ENCODE measurements around the gene TNK2. TPM values are rescaled to one million over a fixed set of nuclear protein-coding genes. Genes with fewer than 3 reads are reported as not detected.

Gene TNK2
- total RNA-seq, 1 donor from 2014 or later: 10.1 TPM

DNA sequence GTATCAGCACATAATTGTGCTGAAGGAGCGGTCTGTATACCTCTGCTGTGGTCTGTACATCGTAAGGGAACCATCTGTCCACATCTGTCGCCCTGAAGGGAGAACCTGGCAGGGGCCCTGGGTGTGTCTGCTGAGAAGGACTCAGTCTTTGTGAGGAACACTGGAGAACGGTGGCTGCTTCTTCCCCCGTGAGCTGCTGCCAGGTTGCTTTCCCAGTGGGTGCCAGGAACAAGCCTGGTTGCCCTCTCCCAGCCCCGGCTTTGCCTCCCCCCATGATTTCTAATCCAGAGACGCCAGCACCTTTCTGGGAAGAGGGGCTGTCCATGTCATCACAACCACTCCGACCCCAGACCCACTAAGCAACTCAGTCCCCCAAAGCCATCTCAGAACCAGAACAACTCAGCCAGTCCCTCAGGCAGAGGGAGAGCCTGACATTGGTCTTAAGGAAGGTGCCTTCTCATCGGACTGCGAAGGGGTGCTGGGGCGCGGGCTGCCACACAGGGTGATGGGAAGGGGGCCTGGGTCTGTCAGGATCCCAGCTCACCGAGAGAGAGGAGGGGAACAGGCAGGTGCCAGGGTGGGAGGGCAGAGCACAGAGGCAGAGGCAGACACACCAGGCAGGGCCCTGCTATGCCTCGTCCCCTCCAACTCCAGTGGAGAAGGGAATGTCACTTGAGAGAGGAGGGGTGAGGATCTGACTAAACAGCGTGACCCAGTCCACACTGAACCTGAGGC lies 8.5 kb downstream of the TNK2 start:
- DNase-seq: no peak

DNA sequence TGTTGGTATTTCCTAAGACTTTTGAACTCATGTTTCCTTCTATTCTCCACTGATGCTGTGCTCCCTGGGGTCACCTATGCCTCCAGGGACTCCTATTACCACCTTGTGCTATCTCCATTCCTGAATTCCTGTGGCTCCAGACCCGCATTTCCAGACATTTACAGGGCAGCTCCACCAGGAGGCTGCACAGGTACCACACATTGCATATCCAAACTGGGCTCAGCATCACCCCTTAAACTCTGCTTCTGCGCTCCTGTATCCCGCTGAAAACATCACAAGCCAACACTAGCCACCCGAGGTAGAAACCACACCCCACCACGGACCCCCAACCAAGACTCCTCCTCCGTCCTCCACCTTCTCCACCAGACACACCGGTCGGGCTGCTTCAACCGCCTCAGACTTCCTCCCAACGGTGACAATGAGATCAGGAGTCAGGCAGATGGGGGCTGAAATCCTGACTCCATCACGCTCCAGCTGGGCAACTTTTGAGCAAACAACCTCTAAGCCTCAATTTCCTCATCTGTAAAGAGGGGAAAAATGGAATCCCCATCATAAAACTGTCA lies 10.4 kb downstream of the TNK2 start:
- DNase-seq: no peak

DNA sequence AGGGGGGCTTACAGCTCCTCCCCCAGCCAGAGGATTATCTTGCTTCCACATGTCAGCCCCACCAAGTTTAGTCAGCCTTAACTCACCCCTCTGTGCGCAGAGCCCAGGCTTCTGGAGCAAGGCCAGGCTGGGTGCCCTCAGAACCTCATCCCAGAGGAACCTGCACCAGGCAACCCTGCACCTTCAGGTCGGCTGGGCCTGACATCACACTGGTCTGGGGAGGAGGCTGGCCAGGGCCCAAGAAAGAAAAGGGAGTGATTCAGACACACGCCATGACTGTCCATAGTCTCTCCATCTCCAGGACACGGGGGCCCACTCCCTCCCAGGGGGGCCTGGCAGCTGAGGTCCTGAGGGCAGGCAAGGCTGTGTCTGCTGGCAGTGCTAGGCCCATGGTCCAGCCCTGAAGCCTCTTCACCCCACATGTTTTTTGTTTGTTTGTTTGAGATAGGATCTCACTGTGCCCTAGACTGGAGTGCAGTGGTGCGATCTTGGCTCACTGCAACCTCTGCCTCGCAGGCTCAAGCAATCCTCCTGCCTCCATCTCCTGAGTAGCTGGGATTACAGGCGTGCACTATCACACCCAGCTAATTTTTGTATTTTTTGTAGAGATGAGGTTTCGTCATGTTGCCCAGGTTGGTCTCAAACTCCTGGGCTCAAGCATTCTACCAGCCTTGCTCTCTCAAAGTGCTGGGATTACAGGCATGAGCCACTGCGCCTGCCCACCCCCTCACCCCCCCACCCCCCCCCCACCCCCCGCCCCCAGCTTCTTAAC lies 11.1 kb downstream of the TNK2 start:
- DNase-seq: no peak

DNA sequence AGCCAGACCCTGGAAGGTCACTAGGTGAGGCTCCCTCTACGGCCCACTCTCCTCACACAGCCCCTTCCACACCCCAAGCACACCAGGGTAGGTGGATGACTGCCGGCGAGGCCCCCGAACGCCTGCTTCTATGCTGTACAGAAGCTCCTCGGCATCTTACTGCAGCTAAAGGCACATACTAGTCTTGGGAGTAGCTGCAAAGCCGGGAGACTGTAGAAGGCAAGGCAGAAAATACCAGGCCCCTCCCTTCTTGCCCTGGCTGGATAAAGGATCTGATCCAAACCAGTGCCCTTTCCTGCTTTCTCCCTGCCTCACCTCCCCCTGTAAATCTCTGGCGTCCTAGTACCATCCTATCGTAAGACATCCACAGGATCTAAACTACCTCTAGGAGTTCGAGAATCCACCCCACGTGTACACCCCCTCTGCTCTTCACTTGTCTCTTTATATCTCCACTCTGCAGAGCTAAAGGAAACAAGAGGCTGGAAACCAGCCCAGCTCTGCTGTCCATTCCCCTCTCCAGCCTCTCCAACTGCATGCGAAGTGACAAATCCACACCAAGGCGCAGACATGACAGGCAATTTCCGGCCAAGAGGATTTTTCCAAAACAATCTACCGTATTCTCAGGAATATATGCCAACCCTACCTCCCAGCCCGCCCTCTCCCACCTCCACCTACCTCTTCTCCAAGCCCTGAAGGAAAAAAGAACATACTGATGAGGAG lies 11.8 kb downstream of the TNK2 start:
- peak; percentile 68 for DNase-seq

DNA sequence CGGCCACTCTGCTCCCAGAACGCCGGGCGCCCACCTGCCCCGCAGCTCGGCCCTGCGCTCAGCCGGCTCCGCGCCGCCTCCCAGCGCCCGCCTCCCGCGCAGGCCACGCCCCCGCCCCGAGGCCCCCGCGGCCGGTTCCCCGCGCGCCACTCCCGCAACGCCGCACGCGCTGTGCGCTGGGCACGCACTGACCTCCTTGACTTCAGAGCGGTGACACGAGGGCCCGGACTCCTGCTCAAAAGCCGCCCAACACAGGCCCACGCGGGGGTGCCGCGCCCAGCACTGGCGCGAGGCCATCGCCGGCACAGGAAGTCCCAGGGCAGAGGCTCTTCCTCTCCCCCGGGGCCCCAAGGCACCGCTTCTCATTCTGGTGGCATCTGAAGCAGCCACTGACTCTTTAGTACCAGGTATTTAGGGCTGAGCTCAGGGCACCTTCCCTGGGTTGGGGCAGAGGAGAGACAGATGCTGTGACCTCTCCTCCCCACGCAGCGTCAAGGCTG lies 12.4 kb downstream of the TNK2 start:
- DNase-seq: peak; percentile 45

DNA sequence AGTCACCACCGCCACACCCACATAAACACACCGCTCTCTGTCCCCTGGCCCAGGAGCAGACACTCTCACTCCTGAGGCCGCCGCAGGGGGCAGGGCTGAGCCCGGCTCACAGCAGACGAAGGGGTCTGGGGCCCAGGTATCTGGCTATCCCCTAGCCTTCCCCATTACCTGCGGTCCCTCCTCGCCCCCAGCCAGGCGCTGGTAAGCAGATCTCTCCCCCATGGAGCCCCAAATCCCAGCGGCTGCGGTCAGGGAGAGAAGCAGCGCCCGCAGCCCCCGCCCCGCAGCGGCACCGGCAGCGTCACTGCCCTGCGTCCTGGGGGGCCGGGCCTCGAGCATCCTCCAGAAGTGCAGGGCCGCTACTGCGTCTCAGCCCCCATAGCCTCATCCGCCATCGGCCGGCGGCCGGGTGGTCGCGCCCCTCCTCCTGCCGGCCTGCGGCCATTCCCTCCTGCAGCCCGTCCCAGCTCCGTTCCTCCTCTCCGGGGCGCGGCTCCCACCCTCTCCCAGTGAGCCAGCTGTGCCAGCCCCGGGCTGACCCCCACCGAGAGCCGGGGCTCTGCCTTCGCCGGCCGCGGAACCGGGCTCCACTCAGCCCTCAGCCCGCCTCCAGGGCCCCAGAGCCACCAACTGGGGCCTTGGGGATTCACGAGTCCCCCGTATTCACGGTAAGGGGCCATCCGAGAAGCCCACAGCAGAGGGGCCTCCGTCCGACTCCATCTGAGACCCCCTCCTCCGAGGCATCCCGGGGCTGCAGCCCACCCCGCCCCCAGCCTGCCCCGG lies 13.1 kb downstream of the TNK2 start:
- DNase-seq: peak; percentile 34

DNA sequence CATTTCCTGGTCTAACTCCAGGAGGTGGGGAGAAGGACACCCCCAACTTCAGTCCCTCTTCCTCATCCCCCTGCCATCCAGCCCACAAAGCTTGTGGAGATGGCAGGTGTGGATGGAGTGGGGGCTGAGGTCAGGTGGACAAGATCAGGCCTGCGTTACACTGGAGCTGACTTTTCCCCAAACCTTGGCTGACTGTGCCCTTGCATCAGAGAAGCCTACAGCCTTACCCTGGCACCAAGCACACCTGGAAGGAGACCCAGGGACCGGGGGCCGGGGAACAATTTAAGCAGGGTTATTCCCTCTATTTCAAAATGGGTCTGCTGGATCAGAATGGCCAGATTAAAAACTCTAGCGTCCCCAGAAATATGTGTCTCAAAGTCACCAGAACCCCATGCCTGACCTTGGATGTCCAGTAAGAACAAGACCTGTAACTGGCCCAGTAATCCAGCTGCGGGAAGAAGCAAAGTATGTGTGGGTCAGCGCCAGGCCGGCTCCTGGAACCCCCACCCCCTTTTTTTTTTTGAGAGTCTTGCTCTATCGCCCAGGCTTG lies 14.4 kb downstream of the TNK2 start:
- DNase-seq: no peak

DNA sequence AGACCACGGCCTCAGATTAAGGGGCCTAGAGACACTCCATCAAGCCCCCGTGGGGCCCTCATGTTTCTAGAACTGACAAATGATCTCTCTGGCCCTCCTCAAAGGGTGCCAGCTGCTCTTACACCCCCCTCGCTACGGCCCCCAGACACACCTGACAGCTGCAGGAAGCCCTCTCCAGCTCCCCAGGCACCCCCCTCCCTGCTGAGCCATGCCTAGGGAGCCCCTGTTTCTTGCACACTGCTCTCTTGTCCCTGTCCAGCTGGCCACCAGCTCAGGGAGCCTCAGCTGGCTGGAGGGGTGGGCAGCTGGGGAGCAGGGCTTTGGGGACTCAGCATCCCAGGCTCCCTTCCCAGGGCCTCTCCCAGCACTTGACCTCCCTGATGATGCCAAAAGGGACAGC lies 14.8 kb downstream of the TNK2 start:
- DNase-seq: peak; percentile 68

DNA sequence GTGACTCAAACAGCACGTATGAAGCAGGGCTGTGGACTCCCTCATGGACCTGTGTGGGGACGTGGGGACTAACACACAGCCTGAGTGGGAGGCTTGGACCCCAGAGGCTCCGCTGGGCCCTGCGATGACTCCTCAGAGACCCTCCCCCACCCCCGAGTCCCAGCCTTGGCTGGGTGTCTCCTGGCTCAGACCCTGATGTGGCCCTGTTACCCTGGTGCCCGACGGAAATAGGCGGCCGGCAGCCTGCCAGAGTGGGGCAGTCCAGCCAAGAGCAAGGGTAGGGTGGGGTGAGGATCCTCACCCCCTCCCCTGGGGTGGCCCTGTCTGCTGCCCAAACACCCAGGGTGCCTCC lies 15.3 kb downstream of the TNK2 start:
- peak; percentile 75 for DNase-seq

DNA sequence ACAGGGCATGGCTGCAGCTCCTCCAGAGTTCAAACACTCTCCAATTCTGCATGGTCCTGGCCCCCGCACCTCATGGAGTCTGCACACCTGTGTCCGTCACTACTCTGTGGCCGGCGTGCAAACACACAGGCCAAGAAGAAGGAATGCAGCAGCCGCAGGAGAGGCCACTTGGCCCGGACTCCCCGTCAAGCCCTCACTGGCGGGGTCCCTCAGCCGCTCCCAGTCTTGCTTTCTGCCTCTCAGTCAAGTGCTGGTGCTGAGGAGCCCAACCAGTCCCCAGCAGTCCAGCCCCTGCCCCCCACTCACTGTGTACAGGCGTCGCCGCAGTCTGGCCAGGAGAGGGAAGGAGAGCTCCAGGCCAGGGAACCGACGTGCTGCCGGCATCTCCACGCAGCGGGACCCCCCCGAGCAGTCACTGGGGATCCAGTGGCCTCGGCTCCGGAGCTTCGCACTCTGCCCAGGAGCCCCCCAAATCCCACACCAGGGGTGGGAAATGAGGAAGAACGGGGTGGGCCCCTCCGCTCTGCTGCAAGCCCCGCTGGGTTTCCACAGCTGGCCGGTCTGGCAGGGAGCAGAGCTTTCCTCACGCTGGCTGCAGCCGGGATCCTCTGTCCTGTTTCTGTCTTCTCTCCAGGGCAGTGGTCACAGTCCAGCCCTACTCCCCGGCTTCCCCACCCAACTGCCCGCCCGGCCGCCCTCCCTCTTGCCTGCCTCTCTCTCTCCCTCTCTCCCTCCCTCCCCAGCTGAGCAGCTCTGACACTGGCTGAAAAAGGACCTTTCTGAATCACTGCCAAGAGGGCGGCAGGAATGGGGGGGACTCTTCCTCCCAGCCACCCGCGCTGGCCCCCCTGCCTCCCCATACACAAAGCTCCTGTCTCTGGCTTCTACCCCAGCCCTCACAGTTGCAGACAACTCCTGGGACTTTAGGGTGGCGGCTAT lies 16.0 kb downstream of the TNK2 start:
- peak; percentile 83 for DNase-seq

DNA sequence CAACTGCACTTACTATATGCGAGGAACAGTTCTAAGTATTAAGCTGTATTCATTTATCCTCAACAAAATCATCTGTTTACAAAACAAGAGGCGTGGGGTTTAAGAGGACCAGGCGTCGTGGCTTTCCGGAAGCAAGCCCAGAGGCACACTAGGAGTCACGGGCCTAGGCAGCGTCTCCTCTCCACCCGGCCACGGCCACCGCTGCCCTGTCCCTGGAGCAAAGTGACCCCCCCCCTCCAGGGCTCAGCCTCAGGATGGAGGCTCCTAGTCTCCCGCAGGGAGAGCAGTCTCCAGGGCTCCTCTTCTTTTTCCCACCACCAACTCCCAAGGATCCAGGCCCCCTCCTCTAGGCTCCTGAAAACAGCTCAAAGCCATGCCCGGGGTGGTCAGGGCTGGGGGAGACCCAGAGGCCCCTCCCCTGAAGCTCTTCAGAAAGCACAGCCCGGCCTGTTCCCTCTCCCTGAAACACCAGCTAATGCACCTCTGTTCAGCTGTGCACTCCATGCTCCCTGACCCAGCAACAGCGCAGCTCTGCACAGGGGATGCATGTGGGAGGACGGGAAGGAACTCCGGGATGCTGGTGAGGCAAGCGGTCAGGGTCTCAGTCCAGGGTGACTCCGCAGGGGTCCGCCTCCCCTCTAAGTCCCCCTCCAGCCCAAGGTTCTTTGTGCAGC lies 16.8 kb downstream of the TNK2 start:
- no peak for DNase-seq

DNA sequence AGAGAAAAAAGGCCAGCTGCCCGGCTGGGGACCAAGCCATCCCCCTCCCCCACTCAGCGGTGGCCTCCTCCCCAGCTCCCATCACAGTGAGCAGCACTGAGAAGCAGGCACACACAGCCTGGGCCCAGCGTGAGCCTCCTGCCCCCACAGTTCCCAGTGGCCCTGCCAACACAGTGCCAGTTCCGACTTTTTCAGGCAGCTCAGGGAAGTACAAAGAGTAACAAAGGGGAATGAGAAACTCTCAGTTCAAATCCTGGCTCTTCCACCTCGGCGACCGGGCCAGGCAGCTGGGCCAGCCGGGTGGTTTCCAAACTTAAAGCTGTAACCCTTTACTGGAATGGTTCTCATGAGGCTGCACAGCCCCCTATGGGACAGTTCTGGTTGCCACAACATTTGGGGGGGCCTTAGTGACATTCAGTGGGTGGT lies 18.5 kb downstream of the TNK2 start:
- peak; percentile 47 for DNase-seq

DNA sequence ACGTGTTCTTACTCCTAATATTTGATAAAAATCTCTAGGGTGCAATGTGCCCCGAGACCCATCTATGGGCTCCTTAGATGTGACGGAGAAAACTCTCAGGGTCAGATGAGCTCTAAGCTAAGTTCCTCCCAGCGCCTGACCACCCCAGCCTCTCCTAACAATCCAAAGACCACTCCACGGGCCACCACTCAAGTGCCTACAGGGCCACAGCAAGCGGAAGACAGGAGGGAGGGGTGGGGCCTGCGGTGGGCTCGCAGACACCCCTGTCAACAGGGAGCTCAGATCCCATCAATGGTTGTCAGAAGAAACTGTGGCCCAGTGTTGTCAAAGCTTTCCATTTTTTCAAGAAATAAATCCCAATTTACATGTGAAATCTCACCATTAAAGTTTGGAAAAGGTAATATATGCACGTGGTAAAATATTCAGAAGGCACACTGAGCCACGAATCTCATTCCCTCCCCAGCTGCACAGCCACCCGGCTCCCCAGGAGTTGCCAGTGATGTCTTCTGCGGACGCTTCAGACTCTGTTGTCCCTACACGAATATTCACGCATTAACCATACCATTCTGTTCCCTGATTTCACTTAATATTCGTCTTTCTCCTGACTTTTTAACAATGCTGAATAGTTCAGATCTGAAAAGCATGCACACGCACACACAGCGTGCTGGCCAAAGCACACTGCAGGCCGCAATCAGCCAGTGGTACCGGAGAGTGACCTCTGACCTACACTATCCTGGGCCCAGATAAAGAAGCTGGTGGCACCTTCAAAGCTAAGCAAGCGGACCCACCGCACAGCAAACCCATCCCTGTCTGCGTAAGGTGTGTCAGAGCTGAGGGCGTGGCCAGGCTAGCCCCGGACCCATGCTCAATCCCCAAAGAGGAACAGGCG lies 19.1 kb downstream of the TNK2 start:
- no peak for DNase-seq

DNA sequence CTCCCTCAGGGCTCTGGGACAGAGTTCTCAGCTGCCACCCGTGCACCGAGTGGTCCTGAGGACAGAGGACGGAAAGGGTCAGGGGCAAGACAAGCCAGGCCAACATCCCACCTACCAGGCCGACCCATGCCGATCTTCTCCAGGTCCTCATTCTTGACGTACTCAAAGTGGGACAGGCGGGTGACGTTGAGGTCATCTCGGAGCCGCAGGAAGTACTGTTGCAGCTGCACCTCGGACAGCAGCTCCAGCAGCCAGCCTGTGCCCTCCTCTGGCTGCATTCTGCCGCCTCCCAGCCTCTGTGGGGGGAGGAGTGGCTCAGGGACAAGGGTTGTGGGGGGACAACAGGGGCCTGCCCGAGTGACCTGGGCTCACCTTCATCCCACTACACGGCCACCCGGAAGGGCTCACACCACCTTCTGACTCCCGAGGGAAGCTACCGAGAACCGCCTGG lies 20.0 kb downstream of the TNK2 start:
- DNase-seq: no peak

DNA sequence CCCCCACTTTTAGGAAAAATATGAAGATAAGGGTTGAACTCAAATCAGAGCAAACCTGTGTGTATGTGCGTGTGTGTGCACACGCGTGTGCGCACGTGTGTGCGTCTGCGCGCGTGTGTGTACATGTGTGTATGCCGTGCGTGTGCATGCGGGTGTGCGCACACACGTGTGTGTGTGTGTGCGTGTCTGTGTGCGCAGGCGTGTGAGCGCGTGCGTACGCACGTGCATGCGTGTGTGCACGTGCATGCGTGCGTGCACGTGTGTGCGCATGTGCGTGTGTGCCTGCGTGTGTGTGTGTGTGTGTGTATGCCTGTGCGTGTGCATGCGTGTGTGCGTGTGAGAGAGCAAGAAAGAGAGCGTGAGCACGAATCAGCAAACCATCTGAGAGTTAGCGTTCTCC lies 20.7 kb downstream of the TNK2 start:
- no peak for DNase-seq

DNA sequence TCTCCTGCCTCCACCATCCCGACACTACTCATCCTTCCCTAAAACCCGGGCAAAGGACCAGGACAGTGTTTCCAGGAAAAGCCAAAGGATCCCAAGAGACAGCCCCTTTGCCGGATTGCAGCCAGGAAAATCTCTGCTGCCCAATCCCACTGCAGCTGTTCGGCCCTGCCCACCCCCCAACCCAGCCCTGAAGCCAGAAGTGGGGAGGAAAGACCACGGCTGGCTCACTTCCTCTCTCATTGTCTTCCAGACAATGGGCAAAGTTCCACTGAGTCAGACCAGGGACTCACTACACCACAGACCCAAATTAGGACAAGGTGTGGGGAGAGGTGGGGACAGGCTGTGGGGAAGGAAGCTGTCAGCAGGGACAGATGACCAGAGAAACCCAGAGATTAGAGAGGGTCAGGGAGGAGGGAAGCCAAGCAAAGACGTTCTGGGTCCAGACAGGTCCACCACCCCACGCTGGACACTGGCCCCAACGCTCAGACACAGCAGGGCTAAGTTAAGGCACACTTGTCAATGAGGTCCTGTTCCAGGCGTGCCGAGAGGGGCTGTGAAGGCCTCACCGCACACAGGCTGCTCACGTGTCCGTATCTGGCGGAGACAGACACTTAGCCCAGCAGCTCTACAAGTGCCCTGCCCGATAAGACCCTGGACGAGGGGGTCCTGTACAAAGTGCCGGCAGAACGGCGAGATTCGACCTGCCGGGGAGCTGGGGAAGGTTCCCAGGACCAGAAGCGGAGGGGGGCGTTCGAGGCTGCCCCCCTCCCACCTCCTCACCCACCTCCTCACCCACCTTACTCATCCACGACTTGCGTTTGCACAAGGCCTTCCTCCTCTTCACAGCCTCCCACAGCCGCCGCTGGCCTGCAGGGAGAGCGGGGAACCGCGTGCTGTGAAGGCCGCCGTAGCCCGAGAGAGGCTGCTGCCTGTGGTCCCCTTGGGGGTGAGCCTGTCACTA lies 21.9 kb downstream of the TNK2 start:
- no peak for DNase-seq

Measured in occipital lobe (tissue), 2 donors.